Measurements from ENCODE around the gene CACNA1B.
"Not testable (repeated sequence)": the region's sequence is repeated elsewhere in the genome, so short reads cannot be mapped to it uniquely, and the experiment has no call there.

Gene CACNA1B

DNA sequence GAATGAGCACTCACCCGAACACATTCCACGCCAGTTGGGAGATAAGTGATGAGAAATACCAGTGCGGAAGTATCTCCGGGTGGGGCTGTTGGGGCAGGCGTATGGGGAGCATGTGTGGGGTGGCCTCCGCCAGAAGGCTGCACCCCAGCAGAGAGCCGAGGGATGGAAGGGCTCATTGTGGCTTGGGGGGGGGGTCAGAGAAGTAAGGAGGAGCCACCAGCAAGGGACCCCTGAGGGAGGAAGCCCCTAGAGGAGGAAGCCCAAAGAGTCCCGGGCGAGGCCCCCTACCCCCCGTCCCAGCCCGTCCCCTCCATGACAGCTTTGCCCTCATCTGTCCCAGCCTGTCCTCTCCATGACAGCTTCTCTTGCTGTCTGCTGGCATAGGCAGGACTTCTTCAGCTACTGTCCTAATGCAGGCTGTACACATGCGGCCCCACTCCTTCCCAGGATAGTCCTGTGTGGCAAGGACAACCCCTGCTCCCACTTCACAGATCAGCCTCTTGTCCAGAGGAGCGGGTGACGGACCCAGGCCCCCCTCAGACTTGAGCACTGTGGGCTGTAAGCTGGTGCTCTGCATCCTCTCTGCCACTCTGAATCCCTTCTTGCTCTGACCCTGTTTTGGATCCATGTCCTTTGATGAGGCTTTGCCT lies 239.6 kb downstream of the CACNA1B start:
- DNase-seq (ENCODE audit: low read depth in 2 of 2) = no peak

DNA sequence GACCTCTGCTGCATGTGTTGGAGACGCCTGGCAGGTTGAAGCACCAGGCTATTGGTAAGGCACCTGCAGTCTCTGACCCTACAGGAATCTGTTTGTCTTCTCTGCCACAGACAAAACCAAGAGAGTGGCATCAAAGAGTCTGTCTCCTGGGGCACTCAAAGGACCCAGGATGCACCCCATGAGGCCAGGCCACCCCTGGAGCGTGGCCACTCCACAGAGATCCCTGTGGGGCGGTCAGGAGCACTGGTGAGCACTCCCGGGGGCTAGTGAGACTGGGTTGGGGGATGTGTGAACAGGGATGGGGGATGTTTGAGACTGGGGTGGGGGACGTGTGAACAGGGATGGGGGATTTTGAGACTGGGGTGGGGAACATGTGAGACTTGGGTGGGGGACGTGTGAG lies 240.3 kb downstream of the CACNA1B start:
- DNase-seq (ENCODE audit: low read depth in 2 of 2) = no peak

DNA sequence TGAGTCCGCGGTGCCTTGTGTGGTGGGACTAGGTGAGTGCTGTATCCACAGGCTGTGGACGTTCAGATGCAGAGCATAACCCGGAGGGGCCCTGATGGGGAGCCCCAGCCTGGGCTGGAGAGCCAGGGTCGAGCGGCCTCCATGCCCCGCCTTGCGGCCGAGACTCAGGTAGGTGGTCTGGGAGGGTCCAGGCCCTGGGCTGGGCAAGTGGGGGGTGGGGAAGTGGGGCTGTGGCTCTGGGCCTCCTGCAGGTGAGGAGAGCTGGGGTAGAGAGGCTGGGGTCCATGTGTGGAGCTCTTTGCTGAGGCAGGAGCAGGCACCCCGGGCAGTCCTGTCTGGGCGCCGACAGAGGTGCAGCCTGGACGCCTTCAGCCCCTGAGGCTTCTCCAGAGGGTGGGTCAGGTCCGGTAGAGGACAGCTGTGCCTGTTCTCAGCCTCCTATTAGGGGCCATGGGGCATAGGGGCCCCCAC lies 241.1 kb downstream of the CACNA1B start:
- no peak for DNase-seq (ENCODE audit: low read depth in 2 of 2)

DNA sequence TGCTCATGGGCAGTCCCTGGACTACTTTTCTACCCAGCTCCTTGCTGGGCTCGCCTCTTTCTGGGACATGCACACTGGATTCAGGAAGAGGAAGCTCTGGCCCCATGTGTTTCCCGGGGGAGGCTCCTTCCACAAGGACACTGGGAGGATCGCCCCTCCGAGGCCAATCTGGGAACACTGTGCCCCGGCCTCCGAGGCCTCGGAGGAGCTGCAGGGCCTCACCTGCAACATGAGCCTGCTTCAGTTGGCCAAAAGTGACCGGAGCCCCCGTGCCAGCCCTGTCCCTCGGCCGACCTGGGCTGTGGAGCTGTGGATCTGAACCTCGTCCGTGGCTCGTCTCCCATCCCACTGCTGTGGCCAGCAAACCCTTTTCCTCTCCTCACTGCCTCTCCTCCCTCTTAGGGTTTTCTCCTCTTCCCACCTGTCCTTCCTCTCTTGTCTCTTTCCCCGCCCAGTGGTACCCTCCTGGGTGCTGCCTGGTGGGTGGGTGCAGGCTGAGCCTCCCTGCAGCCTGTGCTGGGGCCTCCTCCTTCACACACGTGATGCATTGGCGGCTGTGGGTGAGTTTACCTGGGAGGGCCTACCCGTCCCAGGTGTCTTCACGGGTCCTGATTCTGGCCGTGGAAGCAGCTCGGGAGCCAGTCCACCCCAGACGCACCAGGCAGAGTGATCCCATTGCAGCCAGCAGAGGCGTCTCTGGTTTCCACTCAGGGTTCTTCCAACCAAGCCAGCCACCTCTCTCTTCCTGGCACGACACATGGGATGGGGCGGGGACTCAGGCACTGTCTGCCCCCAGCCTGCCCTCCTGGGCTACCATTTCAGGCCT lies 241.8 kb downstream of the CACNA1B start:
- no peak for DNase-seq (ENCODE audit: low read depth in 2 of 2)

DNA sequence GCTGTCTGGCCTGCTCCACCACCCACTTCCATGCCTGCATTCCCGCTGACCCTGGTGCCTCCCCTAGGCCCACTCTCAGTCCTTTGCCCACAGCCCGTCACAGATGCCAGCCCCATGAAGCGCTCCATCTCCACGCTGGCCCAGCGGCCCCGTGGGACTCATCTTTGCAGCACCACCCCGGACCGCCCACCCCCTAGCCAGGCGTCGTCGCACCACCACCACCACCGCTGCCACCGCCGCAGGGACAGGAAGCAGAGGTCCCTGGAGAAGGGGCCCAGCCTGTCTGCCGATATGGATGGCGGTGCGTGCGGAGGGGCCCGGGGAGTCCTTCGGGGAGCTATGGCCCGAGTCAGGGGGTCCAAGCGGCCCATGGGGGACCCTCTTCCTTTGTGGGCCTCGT lies 242.5 kb downstream of the CACNA1B start:
- no peak for DNase-seq (ENCODE audit: low read depth in 2 of 2)

DNA sequence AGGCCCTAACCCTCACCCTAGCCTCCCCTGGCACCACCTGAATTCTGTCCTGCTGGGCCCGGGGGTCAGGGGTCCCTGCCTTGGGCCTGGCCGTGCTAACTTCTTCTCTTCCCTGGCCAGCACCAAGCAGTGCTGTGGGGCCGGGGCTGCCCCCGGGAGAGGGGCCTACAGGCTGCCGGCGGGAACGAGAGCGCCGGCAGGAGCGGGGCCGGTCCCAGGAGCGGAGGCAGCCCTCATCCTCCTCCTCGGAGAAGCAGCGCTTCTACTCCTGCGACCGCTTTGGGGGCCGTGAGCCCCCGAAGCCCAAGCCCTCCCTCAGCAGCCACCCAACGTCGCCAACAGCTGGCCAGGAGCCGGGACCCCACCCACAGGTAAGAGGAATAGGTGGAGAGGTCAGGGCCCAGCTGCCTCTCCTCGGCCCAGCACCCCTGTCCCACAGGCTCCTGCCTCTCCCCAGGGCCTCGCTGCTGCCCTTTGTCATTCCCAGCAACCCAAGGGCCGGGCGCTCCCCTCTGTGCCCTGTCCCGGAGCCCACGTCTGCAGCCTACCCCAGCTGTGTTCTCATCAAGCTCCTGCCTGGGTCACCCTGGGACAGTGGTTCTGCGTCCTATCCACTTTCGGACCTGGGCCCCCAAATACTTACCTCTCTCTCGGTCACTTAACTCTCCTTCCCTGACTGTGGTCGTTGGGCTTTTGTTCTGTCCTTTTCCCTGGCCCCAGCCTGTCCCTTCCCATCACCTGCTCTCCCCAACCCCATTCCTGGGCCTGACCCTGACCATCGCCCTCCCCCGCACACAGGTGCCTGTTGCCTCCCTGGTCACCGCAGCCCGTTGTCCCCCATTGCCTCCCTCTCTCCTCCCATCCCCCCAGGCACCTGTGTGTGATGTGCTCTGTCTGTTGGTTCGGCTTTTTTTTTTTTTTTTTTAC lies 243.2 kb downstream of the CACNA1B start:
- DNase-seq (ENCODE audit: low read depth in 2 of 2) = no peak

DNA sequence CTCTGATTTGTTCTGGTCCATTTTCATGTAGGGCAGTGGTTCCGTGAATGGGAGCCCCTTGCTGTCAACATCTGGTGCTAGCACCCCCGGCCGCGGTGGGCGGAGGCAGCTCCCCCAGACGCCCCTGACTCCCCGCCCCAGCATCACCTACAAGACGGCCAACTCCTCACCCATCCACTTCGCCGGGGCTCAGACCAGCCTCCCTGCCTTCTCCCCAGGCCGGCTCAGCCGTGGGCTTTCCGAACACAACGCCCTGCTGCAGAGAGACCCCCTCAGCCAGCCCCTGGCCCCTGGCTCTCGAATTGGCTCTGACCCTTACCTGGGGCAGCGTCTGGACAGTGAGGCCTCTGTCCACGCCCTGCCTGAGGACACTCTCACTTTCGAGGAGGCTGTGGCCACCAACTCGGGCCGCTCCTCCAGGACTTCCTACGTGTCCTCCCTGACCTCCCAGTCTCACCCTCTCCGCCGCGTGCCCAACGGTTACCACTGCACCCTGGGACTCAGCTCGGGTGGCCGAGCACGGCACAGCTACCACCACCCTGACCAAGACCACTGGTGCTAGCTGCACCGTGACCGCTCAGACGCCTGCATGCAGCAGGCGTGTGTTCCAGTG lies 244.0 kb downstream of the CACNA1B start:
- no peak for DNase-seq (ENCODE audit: low read depth in 2 of 2)

DNA sequence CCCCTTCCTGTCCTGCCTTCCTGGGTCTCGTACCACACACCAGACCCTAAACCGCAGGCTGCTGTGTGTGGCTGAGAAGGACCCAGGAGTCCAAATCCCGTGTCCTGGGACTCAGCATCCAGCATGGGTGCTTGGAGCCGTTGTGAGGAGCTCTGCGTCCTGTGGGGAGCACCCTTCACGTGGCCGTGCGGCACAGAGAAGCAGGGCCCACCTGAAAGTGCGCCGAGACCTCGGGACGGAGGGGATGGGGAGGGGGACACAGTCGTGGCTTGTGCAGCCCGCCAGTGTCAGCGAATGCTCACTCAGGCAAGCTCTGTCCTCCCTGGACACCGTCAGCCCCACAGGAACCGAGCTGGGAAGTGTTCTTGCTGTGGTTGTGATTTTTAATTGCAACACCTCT lies 244.6 kb downstream of the CACNA1B start:
- DNase-seq (ENCODE audit: low read depth in 2 of 2) = no peak

DNA sequence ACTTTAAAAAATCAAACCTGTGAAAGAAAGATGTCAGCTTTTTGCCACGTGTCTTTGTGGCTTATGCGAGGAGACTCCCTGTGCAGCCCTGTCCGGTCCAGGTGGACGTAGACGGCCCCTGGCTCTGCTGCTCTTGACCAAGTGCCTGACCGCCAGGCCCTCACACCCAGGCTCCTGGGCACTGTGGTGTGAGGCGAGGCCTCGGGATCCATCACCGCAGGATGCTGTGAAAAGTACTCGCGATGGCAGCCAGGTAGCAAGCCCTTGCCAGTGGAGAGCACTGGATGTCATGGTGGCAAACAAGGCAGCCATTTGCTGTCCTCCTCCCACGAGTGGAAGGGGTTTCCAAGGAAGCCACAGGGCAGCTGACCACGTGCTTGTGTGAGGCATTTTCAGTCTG lies 245.1 kb downstream of the CACNA1B start:
- DNase-seq (ENCODE audit: low read depth in 2 of 2) = no peak

DNA sequence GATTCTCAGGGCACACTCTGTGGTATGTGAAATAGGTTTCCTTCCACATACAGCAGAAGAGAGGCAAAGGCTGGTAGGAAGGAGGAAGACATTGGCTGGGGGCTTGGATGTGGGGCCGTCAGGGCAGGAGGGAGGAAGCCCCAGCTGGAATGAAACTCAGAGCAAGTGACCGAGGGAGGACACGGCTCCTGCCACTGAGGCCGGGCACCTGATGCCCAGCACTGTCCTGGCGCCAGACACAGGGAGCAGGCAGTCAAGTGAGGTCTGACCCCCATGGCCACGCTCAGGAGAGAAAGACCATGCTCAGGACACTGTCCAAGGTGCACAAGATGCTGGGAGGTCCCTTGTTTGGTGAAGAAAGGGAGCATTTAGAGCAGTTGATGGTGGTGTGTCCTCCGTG lies 245.5 kb downstream of the CACNA1B start:
- DNase-seq (ENCODE audit: low read depth in 2 of 2) = no peak

DNA sequence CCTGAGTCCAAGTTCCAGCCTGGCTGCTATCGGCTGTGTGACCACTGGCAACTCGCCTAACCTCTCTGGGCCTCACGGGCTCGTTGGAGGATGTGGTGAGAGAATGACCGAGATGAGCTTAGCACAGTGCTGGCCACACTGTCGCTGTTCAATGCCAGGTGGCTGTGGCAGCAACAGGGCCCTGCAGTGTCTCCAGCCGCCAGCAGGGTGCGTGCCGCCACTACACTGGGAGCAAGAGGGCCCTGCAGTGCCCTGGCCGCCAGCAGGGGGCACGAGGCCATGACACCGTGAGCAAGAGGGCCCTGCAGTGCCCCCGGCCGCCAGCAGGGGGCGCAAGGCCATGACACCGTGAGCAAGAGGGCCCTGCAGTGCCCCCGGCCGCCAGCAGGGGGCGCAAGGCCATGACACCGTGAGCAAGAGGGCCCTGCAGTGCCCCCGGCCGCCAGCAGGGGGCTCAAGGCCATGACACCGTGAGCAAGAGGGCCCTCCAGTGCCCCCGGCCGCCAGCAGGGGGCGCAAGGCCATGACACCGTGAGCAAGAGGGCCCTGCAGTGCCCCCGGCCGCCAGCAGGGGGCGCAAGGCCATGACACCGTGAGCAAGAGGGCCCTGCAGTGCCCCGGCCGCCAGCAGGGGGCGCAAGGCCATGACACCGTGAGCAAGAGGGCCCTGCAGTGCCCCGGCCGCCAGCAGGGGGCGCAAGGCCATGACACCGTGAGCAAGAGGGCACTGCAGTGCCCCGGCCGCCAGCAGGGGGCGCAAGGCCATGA lies 248.7 kb downstream of the CACNA1B start:
- peak in 1 of 2 donors; percentile 46 for DNase-seq (ENCODE audit: low read depth in 2 of 2)

DNA sequence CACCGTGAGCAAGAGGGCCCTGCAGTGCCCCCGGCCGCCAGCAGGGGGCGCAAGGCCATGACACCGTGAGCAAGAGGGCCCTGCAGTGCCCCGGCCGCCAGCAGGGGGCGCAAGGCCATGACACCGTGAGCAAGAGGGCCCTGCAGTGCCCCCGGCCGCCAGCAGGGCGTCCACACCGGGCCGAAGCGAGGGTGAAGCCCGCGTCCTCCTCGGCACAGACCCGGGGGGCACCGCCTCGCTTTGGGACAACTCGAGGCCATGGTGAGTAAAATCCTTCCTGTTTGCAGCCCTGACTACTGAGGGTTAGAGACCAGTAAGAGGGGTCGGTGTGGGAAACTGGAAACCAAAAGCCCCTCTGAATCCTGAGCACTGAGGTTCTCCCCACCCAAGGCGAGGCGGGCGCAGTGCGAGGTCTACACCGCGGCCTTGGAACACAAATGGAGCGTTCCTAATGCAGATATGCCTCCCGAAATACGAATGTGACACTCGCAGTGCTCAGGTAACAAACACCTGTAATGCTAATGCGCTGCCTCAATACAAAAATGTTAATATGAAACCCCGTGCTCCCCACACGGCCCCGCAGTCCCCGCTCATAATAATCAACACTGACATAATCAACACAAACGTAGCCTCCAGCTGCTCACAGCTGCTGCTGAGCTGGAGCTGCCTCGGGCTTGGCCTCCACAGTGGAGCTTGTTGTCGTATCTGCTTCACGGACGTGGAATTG lies 249.4 kb downstream of the CACNA1B start:
- not testable (repeated sequence) for DNase-seq (ENCODE audit: low read depth in 2 of 2)

DNA sequence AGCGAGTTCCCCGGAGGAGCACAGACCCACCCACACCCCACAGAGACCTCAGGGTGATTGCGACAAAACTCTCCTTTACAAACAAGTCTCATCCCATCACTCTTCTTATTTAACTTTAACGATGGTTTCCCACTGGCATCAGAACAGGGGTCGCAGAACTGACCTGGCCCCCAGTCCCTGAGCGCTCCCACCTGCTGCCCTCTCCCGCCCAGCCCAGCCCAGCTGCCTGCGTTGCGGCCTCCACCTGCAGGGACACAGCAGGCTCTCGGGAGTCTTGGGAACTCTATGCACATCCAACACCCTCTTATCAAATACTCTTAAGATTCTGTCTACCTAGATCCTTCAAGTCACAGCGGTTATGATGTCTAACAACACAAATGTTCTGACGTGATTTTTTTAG lies 250.4 kb downstream of the CACNA1B start:
- DNase-seq (ENCODE audit: low read depth in 2 of 2) = not testable (repeated sequence)

DNA sequence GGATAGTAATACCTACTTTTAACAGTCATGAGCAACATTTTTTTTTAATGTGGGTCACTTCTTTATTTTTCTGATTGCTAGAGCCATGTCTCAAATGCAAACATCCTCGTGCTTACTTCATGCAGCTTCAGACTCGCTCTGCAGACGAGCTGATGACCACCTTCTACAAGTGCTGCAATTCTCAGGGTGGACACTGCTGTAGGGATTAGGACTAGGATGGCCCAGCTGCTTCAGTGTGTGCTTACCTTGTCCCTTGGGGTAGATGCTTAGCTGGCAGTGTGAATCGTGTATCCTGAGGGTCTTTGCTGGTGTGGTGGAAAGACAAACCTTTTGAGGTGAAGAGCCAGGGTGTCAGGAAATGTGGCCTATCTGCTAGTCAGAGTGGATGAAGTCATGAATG lies 251.7 kb downstream of the CACNA1B start:
- DNase-seq (ENCODE audit: low read depth in 2 of 2) = not testable (repeated sequence)

DNA sequence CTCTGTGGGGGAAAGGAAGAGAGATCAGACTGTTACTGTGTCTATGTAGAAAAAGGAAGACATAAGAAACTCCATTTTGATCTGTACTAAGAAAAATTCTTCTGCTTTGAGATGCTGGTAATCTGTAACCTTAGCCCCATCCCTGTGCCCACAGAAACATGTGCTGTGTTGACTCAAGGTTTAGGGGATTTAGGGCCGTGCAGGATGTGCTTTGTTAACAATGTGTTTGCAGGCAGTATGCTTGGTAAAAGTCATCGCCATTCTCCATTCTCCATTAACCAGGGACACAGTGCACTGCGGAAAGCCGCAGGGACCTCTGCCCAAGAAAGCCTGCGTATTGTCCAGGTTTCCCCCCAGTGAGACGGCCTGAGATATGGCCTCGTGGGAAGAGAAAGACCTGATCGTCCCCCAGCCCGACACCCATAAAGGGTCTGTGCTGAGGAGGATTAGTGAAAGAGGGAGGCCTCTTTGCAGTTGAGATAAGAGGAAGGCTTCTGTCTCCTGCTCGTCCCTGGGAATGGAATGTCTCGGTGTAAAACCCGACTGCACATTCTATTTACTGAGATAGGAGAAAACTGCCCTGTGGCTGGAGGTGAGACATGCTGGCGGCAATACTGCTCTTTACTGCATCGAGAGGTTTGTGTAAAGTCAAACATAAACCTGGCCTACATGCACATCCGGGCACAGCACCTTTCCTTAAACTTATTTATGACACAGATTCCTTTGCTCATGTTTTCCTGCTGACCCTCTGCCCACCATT lies 255.5 kb downstream of the CACNA1B start:
- DNase-seq (ENCODE audit: low read depth in 2 of 2) = not testable (repeated sequence)

DNA sequence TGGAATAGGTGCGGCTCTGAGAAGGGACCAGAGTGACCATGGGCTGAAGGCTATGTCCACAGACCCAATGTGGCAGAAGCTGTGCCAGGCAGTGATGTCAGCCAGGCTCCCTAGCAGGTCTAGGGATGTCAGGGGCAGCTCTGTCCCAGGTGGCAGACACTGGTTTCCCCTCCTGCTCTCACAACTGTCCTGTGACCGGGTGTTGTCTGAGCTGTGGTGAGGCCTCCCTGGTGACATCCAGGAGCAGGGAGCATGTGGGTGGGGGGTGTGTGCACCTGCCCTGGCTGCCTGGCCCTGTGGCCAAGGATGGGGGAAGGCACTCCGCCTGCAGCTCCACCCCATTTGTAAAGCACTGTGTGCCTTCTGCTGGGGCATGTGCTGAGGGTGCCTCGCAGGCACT lies 257.0 kb downstream of the CACNA1B start:
- DNase-seq (ENCODE audit: low read depth in 2 of 2) = not testable (repeated sequence)

DNA sequence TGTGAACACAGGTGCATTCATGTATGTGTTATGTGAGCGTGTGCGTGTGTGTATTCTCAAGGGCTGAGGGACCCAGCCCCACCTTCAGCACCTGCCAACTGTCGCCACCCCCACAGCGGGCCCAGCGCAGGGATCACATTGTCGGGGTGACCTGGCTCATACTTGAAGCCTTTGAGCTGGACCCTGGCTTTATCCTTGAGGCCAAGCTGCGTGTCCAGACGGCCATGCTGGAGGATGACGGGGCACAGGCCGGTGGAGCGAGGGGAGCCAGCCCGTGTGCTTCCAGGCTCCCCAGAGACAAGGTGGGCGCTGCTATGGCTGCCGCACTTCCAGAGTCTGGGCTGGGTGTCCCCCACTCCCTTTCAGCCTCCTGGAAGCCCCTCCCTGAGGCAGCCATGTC lies 261.5 kb downstream of the CACNA1B start:
- not testable (repeated sequence) for DNase-seq (ENCODE audit: low read depth in 2 of 2)

DNA sequence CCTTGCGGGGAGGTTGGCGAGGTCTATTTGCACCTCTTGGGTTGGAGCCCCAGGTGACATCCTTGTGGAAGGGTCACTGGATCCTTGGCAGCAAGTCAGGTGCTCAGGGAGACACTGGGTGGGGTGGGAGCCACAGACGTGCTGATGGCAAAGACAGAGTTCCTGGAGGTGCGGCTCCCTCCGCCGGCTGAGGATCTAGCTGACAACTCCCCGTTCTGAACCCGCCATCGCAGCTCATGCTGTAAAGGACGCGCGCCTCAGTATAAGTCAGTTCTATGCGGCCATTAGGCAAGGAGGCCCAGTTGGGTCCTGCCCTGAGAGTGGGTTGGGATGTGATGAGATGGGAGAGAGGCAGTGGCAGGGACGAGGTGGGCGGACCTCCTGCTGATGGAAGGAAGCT lies 263.4 kb downstream of the CACNA1B start:
- DNase-seq (ENCODE audit: low read depth in 2 of 2) = not testable (repeated sequence)

DNA sequence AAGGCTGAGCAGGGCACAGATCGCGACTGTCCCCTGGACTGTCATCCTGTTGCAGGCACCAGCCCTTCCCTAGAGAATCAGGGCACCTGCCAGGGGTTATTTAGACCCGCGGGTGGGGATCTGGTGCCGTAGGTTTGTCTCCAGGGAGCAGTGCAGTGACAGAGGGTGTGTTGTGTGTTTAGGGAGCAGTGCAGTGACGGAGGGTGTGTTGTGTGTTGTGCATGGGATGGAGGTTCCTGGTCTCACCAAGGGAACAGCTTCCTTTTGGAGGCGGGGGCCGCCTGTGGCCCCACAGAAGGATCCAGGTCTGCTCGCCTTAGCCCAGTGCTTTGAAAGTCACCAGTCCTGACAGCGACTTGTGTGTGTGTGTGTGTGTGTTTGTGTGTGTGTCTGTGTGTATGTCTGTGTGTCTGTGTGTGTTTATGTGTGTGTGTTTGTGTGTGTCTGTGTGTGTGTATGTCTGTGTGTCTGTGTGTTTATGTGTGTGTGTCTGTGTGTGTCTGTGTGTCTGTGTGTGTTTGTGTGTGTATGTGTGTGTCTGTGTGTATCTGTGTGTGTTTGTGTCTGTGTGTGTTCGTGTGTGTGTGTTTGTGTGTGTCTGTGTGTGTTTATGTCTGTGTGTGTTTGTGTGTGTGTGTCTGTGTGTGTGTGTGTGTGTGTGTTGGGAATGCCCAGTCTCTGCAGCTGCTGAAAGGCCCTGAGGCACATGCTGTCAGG lies 265.1 kb downstream of the CACNA1B start:
- DNase-seq (ENCODE audit: low read depth in 2 of 2) = not testable (repeated sequence)
